ENCODE results near the gene CELA3B. TPM values are rescaled to one million over a fixed set of nuclear protein-coding genes. Genes with fewer than 3 reads are reported as not detected.
"Not testable (repeated sequence)": the region's sequence is repeated elsewhere in the genome, so short reads cannot be mapped to it uniquely, and the experiment has no call there.

Gene CELA3B
- polyA plus RNA-seq, 5 donors = 0.47 to 0.48 TPM; not detected in 3

GRCh38 chr1:21975296-21975695 lies 1.5 kb upstream of the CELA3B start:
- not testable (repeated sequence) for DNase-seq

GRCh38 chr1:21978209-21978608 lies 1.4 kb downstream of the CELA3B start:
- not testable (repeated sequence) for DNase-seq

GRCh38 chr1:21980515-21981220 lies 3.8 kb downstream of the CELA3B start:
- not testable (repeated sequence) for DNase-seq

- not testable (repeated sequence) for DNase-seq
Observed at GRCh38 chr1:21981253-21981652, 4.4 kb downstream of the CELA3B start.

- DNase-seq = not testable (repeated sequence)
Observed at GRCh38 chr1:21982122-21982521, 5.3 kb downstream of the CELA3B start.

GRCh38 chr1:21983539-21983938 lies 6.7 kb downstream of the CELA3B start:
- not testable (repeated sequence) for DNase-seq

GRCh38 chr1:21985893-21986292 lies 9.1 kb downstream of the CELA3B start:
- not testable (repeated sequence) for DNase-seq

GRCh38 chr1:21986386-21986785 lies 9.6 kb downstream of the CELA3B start:
- not testable (repeated sequence) for DNase-seq

- not testable (repeated sequence) for DNase-seq
Observed at GRCh38 chr1:21989672-21990393, 13.0 kb downstream of the CELA3B start.

GRCh38 chr1:21992186-21992585 lies 15.4 kb downstream of the CELA3B start:
- not testable (repeated sequence) for DNase-seq

GRCh38 chr1:21994716-21995115 lies 17.9 kb downstream of the CELA3B start:
- DNase-seq = not testable (repeated sequence)

GRCh38 chr1:21996663-21996970 lies 19.8 kb downstream of the CELA3B start:
- not testable (repeated sequence) for DNase-seq

GRCh38 chr1:21997891-21998623 lies 21.2 kb downstream of the CELA3B start:
- not testable (repeated sequence) for DNase-seq

- not testable (repeated sequence) for DNase-seq
Observed at GRCh38 chr1:21998624-21999294, 21.9 kb downstream of the CELA3B start.

- DNase-seq = peak in 1 of 2 donors; percentile 14
Observed at GRCh38 chr1:21999645-22000044, 22.8 kb downstream of the CELA3B start.

- no peak for DNase-seq
Observed at GRCh38 chr1:22001409-22001808, 24.6 kb downstream of the CELA3B start, which contains the start of gene CELA3A. TSS of gene CELA3A (plus strand) at chr1:22001657. CDS start at chr1:22001675, 18 bp downstream.

GRCh38 chr1:22002461-22002860 lies 25.6 kb downstream of the CELA3B start:
- DNase-seq = not testable (repeated sequence)

- not testable (repeated sequence) for DNase-seq
Observed at GRCh38 chr1:22002875-22003274, 26.1 kb downstream of the CELA3B start.

GRCh38 chr1:22003959-22004358 lies 27.1 kb downstream of the CELA3B start:
- DNase-seq = not testable (repeated sequence)

- DNase-seq = not testable (repeated sequence)
Observed at GRCh38 chr1:22005261-22006149, 28.7 kb downstream of the CELA3B start.

GRCh38 chr1:22006736-22007135 lies 29.9 kb downstream of the CELA3B start:
- not testable (repeated sequence) for DNase-seq

Data from right lung (tissue), 5 donors.